Cardiac fibroblast (primary cell): ENCODE results near the gene PLD6.

Experiments
- DNase-seq, 2 donors: peaks; one replicate each; pipeline versions ENCODE4 v3.0.0 to v3.0.0-alpha.2; 2010; ENCODE audit warnings: low read depth in 2 of 2
- H3K4me3 ChIP-seq, 2 donors: replicated peaks in 1 of 2; 1 replicate in 1 of 2; 2 replicates in 1 of 2; pipeline ENCODE4 v1.5.1; 2011; ENCODE audit warnings: low read depth in 2 of 2, low read length in 2 of 2, mild to moderate bottlenecking in 2 of 2, moderate library complexity in 1 of 2
- CTCF ChIP-seq: IDR thresholded peaks from one replicate; pipeline ENCODE4 v1.5.1; 2011; ENCODE audit warnings: low read depth, mild to moderate bottlenecking, low read length, inconsistent platforms

Gene PLD6

GRCh38 chr17:17242246-17242645, 36.1 kb upstream of the PLD6 start:
- no peak overlapping the region for H3K4me3 ChIP-seq
- no peak for DNase-seq
- no peak for TF ChIP-seq CTCF

- no peak for DNase-seq
- TF ChIP-seq CTCF = no peak
- no peak overlapping the region for H3K4me3 ChIP-seq
Measured at GRCh38 chr17:17241656-17242055, 35.5 kb upstream of the PLD6 start.

- no peak for TF ChIP-seq CTCF
- no peak for DNase-seq
- H3K4me3 ChIP-seq = no peak overlapping the region
Measured at GRCh38 chr17:17239832-17240231, 33.7 kb upstream of the PLD6 start.

- DNase-seq = peak; percentile 92 to 93
- H3K4me3 ChIP-seq = peak within 1 kb of the TSS; percentile 99 to 100
- no peak for TF ChIP-seq CTCF
Measured at GRCh38 chr17:17237026-17237799, 31.1 kb upstream of the PLD6 start, which contains the start of gene FLCN. Gene FLCN, minus strand, starts transcription at chr17:17237168. Its CDS starts 9,031 bp downstream, at chr17:17228137.

GRCh38 chr17:17236295-17237025, 30.3 kb upstream of the PLD6 start:
- DNase-seq = peak; percentile 11 to 46
- peak overlapping the region; percentile 99 to 100 for H3K4me3 ChIP-seq
- TF ChIP-seq CTCF = no peak

GRCh38 chr17:17235212-17236174, 29.4 kb upstream of the PLD6 start:
- peak overlapping the region; percentile 99 to 100 for H3K4me3 ChIP-seq
- TF ChIP-seq CTCF = no peak
- peak; percentile 9 to 51 for DNase-seq
